CD8-positive, alpha-beta memory T cell (primary cell): ENCODE measurements around the gene INPP1. TPM values are rescaled to one million over a fixed set of nuclear protein-coding genes. Genes with fewer than 3 reads are reported as not detected.

Experiments
- polyA plus RNA-seq: library from polyadenylated mRNA; unstranded; fragments of 300-500 nt; fragmentation: Illumina TruSeq; gene quantifications from one replicate; pipeline ENCODE4 v1.2.3, GENCODE V29; 2021
- total RNA-seq, 2 experiments: library from RNA; stranded (reverse); gene quantifications; one replicate each; pipeline ENCODE4 v1.2.3, GENCODE V29; 2021

INPP1 gene
- total and polyA plus RNA-seq, 3 experiments from 2014 or later: 5.5 to 15.9 (median 13.4) TPM

Other genes with a start within 250 kb of the INPP1 start
- gene HIBCH, start 23.8 kb upstream of the INPP1 start, total RNA-seq: 10 to 100 TPM; 30.8 to 32.2 TPM
- 20.3 TPM for gene HIBCH, start 23.8 kb upstream of the INPP1 start, polyA plus RNA-seq
- 10 to 100 TPM; 64.9 to 65.7 TPM for gene MFSD6, start 64.8 kb downstream of the INPP1 start, total RNA-seq
- gene MFSD6, start 64.8 kb downstream of the INPP1 start, polyA plus RNA-seq: 31.8 TPM
- 10 to 100 TPM; 16.9 to 17.5 TPM for gene NEMP2, start 191.1 kb downstream of the INPP1 start, total RNA-seq
- gene NEMP2, start 191.1 kb downstream of the INPP1 start, polyA plus RNA-seq: 10.5 TPM